AG04450 (cell line): ENCODE measurements around the gene COL13A1. TPM values are rescaled to one million over a fixed set of nuclear protein-coding genes. Genes with fewer than 3 reads are reported as not detected.

ENCODE experiments used
- CTCF ChIA-PET: fragments of 300-600, 350-600 bp; formaldehyde crosslinking; extraction: SDS; loops from one replicate; lab custom pipeline; 2022; ENCODE audit warnings: antibody characterized with exemption, inconsistent platforms; lab: Charles Lee
- POLR2A ChIA-PET: fragments of 350-600 bp; formaldehyde crosslinking; extraction: SDS; loops from one replicate; lab custom pipeline; 2021; ENCODE audit warnings: antibody characterized with exemption, inconsistent platforms; lab: Yijun Ruan, JAX
- DNase-seq: peaks from one replicate; pipeline ENCODE4 v3.0.0-alpha.2; 2011; ENCODE audit warnings: low read depth, low spot score
- H3K27ac ChIP-seq: one replicate; pipeline ENCODE4 v1.5.1; 2012; ENCODE audit warnings: low read depth, low read length, control low read depth
- H3K27me3 ChIP-seq: one replicate; pipeline ENCODE4 v1.6.0; 2012; ENCODE audit warnings: low read length; ENCODE audit not compliant: control insufficient read depth, insufficient read depth
- H3K4me3 ChIP-seq: 2 replicates; pipeline ENCODE4 v1.5.1; 2011; ENCODE audit warnings: mild to moderate bottlenecking, low read depth, low read length, control low read depth
- H3K9me3 ChIP-seq: 2 replicates; pipeline ENCODE4 v1.5.1; 2012; ENCODE audit warnings: low read length; ENCODE audit not compliant: control insufficient read depth, insufficient read depth
- CTCF ChIP-seq: IDR thresholded peaks from 2 replicates; pipeline ENCODE4 v1.5.1; 2011; ENCODE audit warnings: low read depth, low read length, control low read depth, inconsistent platforms
- polyA plus RNA-seq: library from polyadenylated mRNA; depleted of rRNA; stranded (reverse); fragments of >200 nt; gene quantifications from 2 replicates; pipeline ENCODE4 v1.2.3, GENCODE V29; 2011

Gene COL13A1
- polyA plus RNA-seq, 1 experiment = 13.1 TPM

GRCh38 chr10:69818676-69819239 lies 17.1 kb downstream of the COL13A1 start:
- no peak overlapping the region for H3K4me3 ChIP-seq

GRCh38 chr10:69819716-69820506 lies 18.2 kb downstream of the COL13A1 start:
- Histone ChIP-seq H3K9me3 (peaks cover 12% of the 10 kb centered on the region), H3K27me3 (no peaks in the 10 kb centered on the region), H3K27ac (no peak overlapping the region), H3K4me3 (no peak overlapping the region)
- no peak for DNase-seq
- no peak for TF ChIP-seq CTCF
- POLR2A ChIA-PET = no interaction called here
- CTCF ChIA-PET = no interaction called here

More at GRCh38 chr10:69818676-69819239, 17.1 kb downstream of the COL13A1 start:
- CTCF ChIA-PET = no interaction called here
- POLR2A ChIA-PET = no interaction called here
- DNase-seq = no peak
- Histone ChIP-seq H3K9me3 (peaks cover 12% of the 10 kb centered on the region), H3K27me3 (no peaks in the 10 kb centered on the region), H3K27ac (no peak overlapping the region)
- no peak for TF ChIP-seq CTCF

- no peaks in the 10 kb centered on the region for H3K27me3 ChIP-seq
- ChIA-PET POLR2A (no interaction called here), CTCF (interaction anchor here (1.2 kb wide), 1 partner anchor 20 kb away, joined by 3 read pairs; no protein-coding TSS in a partner anchor)
- no peak for DNase-seq
- H3K9me3 ChIP-seq = peaks cover 12% of the 10 kb centered on the region
- no peak for TF ChIP-seq CTCF
- H3K4me3 ChIP-seq = no peak overlapping the region
- H3K27ac ChIP-seq = no peak overlapping the region
Measured at GRCh38 chr10:69820817-69821216, 19.1 kb downstream of the COL13A1 start.

- H3K27me3 ChIP-seq = no peaks in the 10 kb centered on the region
- CTCF ChIA-PET = no interaction called here
- no peak for DNase-seq
- no peak for TF ChIP-seq CTCF
- H3K27ac ChIP-seq = no peak overlapping the region
- H3K9me3 ChIP-seq = no peaks in the 10 kb centered on the region
- H3K4me3 ChIP-seq = no peak overlapping the region
- POLR2A ChIA-PET = no interaction called here
Measured at GRCh38 chr10:69825604-69826003, 23.9 kb downstream of the COL13A1 start.

GRCh38 chr10:69826094-69826493 lies 24.4 kb downstream of the COL13A1 start:
- Histone ChIP-seq H3K9me3 (no peaks in the 10 kb centered on the region), H3K27ac (no peak overlapping the region), H3K27me3 (no peaks in the 10 kb centered on the region), H3K4me3 (no peak overlapping the region)
- ChIA-PET CTCF (no interaction called here), POLR2A (no interaction called here)
- no peak for DNase-seq
- TF ChIP-seq CTCF = no peak
